Measurements from ENCODE around the gene OTUB1.
A peak's percentile ranks its signal among the peaks of the same experiment; 100 is the strongest.

The OTUB1 gene

DNA sequence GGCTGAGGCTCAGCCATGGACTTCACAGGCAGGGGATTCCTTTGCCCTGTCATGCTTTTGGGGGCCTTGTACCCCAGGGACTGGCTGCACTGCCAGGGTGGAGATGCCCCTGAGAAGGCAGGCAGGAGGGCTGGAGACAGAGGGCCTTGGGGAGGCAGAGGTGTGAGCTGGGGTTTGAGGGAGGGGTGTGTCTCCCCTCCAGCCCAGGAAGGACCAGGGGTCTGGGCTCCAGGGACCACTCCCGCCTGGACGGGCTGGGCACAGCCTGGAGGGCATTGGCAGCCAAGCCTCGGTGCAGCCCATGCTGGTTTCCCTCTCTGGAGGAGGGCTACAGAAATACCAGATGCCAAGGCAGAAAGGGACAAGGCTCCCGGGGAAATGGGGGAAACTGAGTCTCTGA, 19.5 kb downstream of the OTUB1 start:
- no peak for DNase-seq (ENCODE audit: low spot score)

DNA sequence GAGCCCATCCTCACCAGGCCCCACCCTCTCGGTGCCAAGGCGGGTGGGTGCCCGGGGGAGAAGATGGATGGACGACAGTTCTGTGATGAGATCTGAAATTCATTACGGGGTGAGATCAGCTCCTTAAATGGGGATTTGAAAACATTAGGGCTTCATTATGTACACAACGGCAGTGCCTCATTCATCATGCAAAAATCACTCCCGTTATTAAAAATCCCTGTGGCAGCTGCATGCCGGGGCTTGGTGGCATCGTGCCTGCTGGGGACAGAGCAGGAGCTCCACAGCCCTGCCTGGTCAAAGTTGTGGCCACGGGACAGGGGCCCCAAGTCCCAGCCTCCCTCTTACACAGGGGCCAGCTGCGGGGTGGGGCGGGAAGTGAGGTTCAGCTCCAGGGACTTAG, 20.2 kb downstream of the OTUB1 start:
- DNase-seq (ENCODE audit: low spot score), result no peak

DNA sequence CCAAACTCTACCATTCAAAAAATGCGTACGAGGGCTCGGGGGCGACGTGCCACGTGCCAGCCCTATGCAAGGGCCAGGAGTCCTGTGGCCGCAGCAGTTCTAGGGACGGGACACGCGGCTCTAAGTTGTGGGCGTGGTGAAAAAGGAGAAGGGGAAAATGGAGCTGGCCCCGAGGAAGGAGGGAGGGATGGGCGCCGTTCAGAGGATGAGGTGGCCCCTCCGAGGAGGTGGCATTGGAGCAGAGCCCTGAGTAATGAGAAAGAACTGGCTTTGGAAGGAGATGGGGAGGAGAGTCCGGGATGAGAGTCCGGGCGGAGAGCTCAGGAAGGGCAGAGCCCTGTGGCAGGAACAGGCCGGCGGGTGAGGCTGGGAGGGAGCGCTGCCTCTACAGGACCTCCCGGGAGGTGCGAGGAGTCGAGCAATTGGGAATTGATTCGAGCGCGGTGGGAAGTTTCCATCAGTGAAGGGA, 21.0 kb downstream of the OTUB1 start:
- DNase-seq (ENCODE audit: low spot score), result peak; percentile 59

DNA sequence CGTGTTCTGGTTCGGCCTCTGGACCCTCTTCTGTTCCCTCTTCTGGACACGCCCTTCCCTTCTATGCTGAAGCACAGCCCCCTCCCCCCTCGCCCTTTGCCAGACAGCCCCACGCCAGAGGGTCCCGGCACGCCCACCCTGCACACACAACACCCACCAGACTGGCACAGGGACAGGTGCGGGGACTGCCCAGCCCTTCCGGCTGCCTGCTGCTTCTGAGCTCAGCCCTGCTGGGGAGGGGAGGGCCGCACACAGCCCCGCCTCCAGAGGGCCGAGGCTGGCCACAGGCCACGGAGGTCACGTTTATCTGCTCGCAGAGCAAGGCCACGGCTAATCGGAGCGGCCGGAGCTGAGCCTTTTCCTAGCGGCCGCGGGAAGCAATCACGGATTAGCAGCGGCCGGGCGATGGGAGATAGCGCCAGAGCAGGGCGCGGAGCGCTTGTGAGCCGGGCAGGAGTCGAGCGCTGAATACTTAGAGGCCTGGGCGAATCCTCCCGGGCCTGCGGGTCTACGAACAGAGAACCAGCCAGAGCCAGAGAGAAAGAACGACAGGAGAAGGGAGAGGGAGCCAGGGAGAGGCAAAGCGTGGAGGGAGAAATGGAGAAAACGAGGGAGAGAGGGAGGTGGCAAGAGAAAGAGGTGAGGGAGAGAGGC, 21.5 kb downstream of the OTUB1 start:
- DNase-seq (ENCODE audit: low spot score), result peak; percentile 97

DNA sequence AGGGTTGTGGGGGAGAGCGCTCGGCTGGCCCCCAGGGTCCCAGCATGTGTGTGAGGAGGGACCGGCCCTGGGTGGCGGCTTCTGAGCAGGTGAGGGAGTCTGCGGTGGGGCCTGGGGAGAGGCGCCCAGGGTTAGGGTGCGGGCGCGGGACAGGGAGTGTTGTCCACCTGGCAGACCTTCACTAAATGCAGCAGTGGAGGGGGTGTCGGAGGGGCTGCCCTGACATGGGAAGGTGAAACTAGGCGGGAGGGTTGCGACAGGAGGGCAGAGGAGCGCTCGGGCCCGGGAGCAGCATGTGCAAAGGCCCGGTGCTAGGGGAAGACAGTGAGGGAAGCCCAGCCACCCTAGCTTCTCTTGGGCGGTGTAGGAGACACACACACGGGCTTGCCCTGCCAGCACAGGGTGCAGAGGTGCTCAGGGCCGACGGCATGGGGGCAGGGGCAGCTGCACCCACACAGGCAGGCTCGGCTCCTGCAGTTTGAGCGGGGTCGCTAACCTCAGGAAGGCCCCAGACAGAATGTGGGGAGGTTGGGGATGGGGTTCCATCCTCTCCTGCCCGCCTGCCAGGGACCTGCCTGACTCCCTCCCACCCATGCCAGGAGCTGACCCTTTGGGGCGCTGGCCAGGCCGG, 22.2 kb downstream of the OTUB1 start:
- DNase-seq (ENCODE audit: low spot score), result no peak

DNA sequence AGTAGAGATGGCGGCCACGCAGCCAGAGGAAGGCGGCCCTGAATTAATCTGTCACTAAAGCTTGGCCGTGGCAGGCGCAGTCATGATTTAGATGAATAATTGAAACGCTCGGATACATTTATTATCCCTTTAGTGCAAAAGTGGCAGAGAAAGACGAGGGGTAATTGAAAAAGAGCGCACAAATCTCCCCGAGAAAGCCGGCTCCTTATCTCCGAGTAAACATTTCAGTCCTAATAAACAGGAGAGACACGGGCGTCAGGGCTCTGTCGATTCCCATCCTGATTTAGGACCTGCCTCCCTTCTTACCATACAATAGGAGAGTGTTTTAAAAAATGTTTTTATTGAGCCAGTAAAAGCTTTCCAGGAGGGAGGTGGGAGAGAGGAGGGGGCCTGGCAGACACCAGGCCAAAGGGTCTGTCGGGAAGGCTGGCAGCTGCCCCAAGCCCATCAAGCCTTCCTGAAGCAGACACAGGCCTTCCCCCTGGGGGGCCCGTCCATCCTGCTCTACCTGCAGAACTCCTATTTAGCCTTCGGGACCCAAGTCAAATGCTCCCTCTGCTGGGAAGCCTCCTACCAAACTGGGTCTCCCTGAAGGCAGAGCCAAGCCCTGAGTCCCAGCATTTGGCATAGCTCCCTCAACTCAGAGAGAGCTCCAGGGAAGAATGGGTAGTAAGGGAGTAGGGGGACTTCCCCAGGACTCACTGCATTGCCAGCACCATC, 22.8 kb downstream of the OTUB1 start:
- DNase-seq (ENCODE audit: low spot score), result no peak

DNA sequence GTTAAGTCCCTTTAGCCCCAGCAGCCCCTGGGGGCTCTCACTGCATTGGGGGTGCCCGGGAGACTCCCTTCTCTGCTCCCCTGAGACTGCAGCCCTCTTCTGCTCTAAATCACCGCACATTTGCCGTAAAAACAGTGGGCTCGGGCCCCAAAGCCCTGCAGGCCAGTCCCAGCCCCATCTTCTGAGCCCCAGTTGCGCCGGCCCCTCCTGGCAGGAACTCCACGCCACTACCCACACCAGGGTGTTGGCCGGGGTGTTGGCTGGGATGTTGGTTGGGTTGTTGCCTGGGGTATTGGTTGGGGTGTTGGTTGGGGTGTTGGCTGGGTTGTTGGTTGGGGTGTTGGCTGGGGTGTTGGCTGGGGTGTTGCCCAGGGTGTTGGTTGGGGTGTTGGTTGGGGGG, 23.5 kb downstream of the OTUB1 start:
- no peak for DNase-seq (ENCODE audit: low spot score)

DNA sequence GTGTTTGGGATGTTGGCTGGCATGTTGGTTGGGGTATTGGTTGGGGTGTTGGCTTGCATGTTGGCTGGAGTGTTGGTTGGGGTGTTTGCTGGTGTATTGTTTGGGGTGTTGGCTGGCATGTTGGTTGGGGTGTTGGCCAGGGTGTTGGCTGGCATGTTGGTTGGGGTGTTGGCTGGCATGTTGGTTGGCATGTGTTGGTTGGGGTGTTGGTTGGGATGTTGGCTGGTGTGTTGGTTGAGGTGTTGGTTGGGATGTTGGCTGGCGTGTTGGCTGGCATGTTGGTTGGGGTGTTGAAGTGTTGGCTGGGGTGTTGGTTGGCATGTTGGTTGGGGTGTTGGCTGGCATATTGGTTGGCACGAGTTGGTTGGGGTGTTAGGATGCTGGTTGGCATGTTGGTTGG, 24.5 kb downstream of the OTUB1 start:
- DNase-seq (ENCODE audit: low spot score), result no peak

DNA sequence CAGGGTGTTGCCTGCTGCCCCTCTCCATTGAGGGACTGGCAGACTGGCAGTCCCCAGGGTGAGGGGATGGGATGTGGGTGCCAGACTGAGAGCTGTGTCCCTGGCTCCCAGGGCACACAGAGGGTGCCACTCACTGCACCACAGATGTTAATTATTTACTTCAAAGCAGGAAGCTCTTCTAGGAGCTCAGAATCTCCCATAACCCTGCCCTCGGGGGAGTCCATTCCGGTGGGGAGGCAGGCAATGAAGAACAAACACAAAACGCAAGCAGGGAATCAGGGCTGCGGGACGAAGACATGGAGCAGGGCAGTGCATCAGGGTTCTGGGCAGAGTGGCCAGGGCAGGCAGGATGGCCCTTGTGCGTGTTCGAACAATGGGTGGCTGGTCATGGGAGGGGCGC, 25.1 kb downstream of the OTUB1 start:
- DNase-seq (ENCODE audit: low spot score), result no peak

DNA sequence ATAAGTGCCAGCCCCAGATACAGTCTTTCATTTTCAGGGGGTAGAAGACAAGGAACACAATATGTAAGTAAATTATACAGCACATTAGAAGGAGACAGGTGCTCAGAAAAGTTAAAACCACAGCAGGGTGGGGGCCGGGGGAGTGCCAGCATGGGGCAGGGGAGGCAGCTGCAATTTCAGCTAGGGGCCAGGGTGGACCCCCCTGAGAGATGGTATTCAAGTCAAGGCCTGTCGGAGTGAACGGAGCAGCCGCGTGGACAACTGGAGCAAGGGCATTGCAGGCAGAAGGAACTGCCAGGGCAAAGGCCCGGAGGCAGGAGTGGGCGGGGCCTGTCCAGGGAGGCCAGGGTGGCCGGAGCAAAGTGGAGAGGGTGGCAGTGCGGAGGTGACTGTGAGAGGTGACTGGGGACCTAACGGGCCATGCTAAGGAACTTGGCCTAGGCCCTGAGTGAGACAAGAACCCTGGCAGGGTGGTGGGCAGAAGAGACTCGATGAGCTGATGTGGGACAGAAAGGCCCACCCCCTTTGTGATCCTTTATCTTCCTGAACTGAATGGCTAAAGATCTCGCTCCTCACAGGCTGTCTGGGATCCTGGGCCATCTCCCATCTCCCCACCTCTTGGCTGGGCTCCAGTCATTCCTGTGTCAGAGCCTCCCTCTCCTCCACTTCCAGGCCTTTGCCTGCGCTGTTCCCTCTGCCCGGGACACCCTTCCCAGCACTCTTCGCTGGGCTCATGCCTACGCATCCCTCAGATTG, 27.1 kb downstream of the OTUB1 start:
- DNase-seq (ENCODE audit: low spot score), result no peak

DNA sequence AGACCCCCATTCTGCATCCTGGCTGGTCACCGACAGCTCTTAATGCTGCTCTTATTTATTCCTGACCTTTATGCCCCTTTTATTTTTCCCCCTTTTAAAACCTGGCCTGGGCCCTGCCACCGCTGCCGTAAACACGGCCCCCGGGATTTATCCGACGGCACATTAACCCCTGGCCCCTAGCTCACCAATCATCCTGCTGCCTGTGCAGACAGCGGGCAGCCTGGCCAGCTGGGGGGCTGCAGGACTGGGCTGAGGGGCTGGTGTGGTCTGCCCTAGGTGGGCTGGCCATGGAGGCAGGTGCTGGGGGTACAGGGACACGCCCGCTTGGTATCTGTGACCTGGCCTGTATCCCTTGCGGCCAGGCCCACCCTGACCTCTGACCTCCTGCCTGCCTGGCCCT, 28.1 kb downstream of the OTUB1 start:
- no peak for DNase-seq (ENCODE audit: low spot score)

DNA sequence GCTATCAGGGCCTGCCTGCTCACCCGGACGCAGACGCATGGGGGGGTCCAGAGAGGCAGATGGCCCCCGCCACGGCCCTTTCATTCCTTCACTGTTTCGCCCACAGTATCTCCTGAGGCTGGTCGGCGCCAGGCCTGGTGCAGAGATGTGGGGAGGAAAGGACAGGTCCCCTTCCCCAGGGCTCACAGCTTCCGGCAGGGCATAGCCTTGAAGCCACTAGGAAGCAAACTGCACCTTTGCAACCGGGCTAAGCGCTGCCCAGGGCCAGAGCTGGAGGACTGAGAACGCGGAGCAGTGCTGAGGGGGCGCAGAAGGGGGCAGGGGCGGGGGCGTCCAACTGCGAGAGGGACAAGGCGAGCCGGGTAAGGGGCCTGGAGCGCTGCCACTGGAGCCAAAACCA, 29.3 kb downstream of the OTUB1 start:
- DNase-seq (ENCODE audit: low spot score), result no peak

DNA sequence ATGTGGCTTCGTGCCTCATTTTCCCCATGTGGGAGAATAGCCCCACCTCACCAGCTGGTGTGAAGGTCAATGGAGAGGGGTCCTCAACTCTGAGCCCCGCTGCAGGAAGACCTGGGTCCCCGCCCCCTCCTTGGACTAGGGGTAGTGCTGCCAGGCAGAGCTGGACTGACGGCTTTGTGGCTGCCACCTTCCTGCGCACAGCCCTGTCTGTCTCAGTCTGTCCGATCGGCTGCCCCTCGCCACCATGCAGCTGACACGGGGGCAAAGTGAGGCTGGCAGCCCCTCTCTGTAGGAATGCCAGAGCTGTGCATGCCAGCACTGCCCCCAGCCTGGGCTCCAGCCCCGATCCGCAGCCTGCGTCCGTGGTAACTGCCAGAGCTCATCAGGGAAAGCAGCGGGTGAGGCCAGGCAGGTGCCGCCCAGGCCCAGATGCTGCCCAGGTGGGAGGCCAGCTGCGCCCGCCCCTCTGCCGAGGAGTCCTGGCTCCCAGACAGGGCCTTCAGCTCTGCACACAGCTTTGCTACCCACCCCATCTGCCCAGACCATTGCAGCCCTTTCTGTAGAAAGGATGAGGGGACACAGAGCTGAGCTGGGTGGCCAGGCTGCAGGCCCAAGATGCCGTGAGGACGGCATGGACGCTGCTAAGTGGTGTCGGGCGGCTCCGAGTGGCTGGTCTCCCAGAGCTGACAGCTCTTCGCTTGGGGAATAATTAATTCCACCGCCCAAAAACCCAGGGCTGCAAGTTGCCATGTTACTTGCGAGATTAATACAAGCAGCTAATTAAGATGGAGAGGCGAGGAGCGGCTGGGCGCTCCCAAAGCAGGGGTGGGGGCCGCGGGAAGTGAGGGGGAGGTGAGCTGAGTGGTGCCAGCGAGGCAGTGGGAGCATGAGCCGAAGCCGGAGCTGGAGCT, 30.0 kb downstream of the OTUB1 start:
- no peak for DNase-seq (ENCODE audit: low spot score)

DNA sequence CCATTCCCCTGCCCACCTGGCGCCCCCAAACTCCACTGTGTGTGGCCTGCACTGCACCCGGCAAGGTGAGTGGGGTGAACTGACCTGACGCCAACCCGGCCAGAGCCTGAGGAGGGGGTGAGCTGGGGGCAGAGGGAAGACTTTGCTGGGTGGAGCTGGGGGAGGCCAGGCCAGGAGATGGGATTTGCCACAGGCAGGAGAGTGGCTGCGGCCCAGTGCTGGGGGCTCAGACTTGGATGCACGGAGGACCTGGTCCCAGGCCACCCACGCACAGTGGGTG, 31.6 kb downstream of the OTUB1 start:
- DNase-seq (ENCODE audit: low spot score), result no peak

DNA sequence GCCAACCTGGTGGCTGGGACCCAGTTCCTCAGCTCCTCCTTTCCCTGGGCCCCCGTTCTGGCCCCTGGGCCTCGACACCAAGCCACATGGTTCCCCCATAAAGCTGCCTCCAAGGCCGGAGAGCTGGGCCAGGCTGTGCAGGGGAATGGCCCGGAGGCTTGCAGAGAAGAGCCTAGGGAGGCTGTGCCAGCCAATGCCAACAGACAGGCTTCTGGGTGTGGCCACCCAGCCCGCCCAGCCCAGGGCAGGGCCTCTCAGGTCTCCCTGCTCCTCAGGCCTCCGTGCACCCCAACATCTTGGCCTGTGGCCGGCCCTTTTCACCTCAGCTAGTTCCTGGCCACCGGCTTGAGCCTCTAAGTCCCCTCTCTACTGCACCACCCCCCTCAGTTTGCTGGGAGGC, 32.1 kb downstream of the OTUB1 start:
- DNase-seq (ENCODE audit: low spot score), result no peak

DNA sequence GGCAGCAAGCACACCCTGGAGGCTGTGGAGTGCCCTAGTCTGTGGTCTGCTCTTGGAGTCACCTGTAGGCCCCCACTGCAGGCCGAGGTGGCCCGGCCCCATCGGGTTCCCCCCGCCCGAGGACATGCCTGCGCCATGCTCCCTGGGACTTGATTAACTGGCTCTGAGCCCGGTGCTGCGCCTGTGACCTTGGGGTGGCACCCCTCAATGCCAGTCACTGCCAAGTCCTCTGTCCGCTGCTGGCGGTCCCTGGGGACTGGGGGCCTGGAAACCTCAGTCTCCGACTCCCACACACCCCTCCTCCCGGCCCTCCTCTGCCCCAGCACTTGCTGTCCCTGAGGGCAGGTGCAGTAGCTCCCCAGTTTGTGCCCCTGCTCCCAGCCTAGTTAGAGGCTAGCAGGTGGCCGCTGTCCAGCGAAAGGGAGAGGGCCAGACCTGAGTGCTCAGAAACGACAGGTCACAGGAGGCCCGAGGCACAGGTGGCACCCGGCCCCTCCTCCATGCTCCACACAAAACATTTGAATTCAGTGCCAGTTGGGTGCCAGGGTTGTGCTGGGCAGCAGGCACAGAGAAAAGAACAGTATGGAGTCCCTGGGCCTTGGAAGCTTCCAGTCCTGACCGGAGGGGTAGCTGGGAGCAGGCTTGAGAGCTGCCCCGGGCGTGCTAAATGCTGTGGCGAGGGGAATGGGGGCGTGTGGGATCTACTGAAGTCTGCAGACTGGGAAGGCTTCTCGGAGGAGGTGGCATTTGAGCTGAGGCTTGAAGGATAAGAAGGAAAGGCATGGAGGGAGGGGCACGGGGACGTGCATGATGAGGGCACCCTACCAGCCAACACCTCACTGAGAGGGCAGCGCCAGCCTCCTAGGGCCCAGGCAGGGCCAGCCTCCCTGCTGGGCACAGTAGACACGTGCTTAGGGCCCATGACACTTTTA, 33.1 kb downstream of the OTUB1 start:
- DNase-seq (ENCODE audit: low spot score), result no peak

DNA sequence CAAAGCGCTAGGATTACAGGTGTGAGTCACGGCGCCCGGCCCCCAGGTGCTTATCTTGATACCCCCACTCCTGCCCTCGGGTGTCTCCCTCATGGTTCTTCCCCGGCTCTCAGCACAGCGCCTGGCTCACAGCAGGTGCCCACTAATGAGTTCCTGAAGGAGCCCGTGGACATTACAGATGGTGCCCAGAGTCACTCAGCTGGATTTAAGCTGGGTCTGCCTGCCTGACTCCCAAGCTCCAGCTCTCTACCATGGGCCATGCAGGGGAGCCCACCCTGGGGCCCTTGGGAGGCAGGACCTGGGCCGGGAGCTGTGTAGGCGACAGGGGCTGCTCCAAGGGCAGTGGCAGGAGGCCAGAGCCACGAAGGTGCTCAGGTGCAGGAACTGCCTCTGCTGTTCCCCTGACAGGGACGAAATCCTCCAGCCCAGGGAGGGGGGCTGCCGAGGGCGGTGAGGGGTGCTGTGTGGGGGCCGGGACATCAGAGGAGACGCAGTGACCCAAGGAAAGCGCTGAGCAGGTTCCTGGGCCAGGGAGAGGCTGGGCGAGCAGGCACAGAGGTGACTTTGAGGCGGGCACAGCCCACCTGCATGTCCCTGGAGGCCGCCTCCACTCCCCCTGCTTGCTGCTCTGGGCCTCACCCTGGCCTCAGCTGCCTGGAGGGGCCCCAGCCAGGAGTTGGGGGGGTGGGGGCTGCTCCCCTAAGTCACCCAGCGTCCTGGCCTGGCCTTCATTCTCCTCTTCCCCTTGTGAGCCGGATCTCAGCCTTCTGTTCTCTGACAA, 34.9 kb downstream of the OTUB1 start:
- no peak for DNase-seq (ENCODE audit: low spot score)

DNA sequence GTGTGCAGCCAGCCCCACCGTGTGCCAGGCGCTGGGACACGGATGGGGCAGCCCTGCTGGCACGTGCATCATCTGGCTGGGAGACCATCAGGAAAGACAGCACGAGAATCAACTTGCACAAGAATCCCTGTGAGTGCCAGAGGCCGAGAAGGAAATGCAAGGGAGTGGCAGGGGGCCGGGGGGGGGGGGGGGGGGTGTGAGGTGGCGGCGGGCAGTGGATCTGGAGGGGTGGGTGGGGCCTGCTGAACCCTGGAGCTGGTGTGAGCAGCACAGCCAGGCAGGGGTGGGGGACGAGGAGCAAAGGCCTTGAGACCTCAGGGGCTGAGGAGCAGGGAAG, 35.5 kb downstream of the OTUB1 start:
- DNase-seq (ENCODE audit: low spot score), result no peak

DNA sequence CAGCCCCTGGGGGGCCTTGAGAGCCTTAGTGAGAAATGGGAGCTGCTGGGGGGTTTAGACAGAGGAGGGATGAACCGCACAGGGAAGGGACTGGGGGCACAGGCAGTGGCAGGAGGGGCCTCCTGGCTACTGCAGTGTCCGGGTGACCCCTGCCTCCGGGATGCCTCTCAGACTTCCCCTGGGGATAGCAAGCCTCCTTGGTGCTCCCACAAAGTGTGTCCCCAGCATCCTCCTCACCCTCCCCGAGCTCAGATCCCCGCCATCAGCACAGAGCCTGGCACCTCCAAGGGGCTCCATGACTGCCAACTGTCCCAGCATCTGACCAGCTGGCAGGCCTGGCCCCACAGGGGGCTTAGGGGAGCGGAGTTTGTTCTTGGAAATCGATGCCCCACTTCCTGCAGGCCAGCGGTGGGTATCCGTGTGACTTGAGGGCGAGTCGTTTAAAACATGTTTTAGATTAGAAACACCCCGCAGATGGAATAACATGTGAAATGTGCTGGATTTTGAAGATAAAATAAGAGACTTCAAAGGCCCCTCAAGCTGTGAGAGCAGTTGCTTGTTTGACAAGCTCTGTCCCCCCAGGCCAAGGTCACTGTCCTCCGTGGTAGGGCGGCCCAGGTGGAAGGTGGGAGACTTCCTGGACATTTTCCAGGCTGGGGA, 36.0 kb downstream of the OTUB1 start:
- no peak for DNase-seq (ENCODE audit: low spot score)
